GM10248 (cell line): Measurements from ENCODE around the gene ELL3.

ENCODE experiments used
- CTCF ChIA-PET: fragments of 300-600 bp; sonication (Branson Sonifier 250); formaldehyde crosslinking; extraction: SDS; loops from one replicate; lab custom pipeline; 2021; ENCODE audit warnings: antibody characterized with exemption; lab: Yijun Ruan, JAX
- POLR2A ChIA-PET: fragments of 350-650 bp; sonication (Branson Sonifier 250); formaldehyde crosslinking; extraction: SDS; loops from one replicate; lab custom pipeline; 2020; ENCODE audit warnings: antibody characterized with exemption; lab: Yijun Ruan, JAX
- DNase-seq: peaks from one replicate; pipeline ENCODE4 v3.0.0; 2012; ENCODE audit errors: extremely low spot score
- TF ChIP-seq, protein P1 (sequence below): IDR thresholded peaks from 2 replicates; pipeline ENCODE4 v1.5.1; 2012; ENCODE audit warnings: mild to moderate bottlenecking, low read depth; ENCODE audit errors: extremely low read depth, missing control alignments, control extremely low read depth

The ELL3 gene

DNA sequence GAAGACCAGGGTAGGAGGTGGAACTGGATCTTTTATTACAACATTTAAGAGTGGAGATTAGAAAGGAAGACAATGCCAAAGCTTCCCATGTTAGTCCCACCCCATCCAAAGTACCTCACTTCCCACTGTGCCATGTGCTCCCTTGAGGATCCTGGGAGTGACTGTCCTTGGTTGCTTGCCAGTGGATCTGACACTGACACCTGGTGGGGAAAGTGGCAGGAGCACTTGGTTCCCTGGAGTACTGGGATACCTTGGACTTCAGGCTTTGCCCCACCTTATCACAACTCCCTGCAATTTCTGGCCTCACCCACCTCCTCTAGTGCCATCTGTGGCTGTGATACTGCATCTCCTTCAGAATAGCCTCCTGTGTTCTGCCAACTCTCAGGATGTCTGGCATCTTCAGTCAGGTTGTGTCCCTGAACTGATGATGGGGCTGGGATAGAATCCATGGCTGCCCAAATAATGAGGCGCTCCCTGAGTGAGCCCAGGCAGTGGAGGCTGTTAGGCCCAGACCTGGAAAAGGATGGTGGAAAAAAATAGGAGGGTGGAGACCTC lies 1.3 kb downstream of the ELL3 start:
- ChIA-PET CTCF (interaction anchor here (1.0 to 3.5 kb wide), 4 partner anchors 10 to 268 kb away, joined by 3 to 59 read pairs (median 12); partner anchors contain the start of gene SERF2), POLR2A (interaction anchor here (0.7 to 2.2 kb wide), 4 partner anchors 11 to 327 kb away, joined by 3 to 15 read pairs (median 4); partner anchors contain the start of genes HYPK and SERINC4)
- no peak for DNase-seq
- TF ChIP-seq, protein P1, sequence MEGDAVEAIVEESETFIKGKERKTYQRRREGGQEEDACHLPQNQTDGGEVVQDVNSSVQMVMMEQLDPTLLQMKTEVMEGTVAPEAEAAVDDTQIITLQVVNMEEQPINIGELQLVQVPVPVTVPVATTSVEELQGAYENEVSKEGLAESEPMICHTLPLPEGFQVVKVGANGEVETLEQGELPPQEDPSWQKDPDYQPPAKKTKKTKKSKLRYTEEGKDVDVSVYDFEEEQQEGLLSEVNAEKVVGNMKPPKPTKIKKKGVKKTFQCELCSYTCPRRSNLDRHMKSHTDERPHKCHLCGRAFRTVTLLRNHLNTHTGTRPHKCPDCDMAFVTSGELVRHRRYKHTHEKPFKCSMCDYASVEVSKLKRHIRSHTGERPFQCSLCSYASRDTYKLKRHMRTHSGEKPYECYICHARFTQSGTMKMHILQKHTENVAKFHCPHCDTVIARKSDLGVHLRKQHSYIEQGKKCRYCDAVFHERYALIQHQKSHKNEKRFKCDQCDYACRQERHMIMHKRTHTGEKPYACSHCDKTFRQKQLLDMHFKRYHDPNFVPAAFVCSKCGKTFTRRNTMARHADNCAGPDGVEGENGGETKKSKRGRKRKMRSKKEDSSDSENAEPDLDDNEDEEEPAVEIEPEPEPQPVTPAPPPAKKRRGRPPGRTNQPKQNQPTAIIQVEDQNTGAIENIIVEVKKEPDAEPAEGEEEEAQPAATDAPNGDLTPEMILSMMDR, result peak; percentile 15

DNA sequence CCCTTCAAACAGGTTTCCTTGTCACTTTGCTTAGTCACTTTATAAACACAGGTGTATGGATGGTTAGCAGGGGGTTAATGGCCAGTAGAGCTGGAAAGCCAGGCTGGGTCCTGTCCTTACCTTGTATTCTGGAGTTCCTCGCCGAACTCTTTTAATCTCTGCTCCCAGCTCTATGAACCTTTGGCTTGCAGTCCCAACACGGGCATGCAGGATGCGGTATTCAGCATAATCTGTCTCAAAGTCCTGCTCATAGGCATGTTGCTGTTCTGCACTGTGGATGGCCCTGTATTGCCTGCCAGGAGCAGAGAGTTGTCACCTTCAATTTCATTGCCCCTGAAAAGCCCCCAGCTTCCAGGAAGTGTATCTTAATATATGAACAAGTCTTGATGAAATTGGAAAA lies 2.7 kb downstream of the ELL3 start:
- no peak for DNase-seq
- ChIA-PET POLR2A (interaction anchor here (0.9 kb wide), 1 partner anchor 24 kb away, joined by 5 read pairs; no protein-coding TSS in a partner anchor), CTCF (interaction anchor here (0.9 to 1.4 kb wide), 2 partner anchors 9 to 21 kb away, joined by 4 to 5 read pairs; no protein-coding TSS in a partner anchor)
- TF ChIP-seq, protein P1, result no peak

DNA sequence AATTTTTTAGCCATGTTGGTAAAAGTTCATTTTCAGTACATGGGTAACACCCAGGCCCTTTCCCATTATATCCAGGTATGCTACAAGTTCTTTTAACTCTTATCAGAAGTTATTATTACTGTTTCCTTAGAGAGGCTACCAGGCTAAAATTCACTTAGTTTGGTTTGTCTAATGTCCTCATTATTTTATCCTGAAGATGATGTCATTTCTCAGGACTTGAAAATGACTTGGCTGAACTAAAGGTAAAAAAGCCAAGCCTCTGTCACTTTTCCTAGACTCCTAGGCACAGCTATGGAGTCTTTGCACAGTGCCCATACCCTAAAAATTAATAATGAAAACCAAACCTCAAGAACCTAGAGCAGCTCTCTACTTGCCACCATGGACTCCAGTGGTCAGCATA lies 4.1 kb downstream of the ELL3 start:
- POLR2A ChIA-PET, result interaction anchor here (0.6 kb wide), 1 partner anchor 35 kb away, joined by 3 read pairs; no protein-coding TSS in a partner anchor
- TF ChIP-seq, protein P1, result no peak

DNA sequence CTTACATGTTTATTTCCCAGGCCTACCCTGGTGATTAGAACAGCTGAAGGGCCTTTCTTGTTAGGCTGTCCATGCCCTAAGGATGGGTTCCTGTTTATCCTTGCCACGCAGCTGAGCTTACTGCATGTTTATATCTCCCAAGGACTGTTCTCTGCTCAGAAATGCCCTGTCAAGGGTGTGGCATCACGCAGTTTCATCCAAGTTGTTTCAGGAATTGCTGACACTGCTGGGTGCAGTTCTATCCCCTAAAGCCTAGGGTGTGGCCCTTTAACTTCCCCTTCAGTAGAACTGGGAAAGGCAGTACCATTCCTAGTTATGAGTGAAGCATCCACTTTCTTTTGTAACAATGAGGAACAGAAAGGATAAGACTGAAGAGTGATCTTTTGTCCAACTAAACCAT lies 5.0 kb downstream of the ELL3 start:
- DNase-seq, result no peak
- TF ChIP-seq, protein P1, result no peak
- ChIA-PET POLR2A (interaction anchor here (2.5 kb wide), 1 partner anchor 23 kb away, joined by 7 read pairs; no protein-coding TSS in a partner anchor), CTCF (interaction anchor here (0.9 to 3.2 kb wide), 7 partner anchors 12 to 38 kb away, joined by 3 to 17 read pairs (median 4); partner anchors contain the start of gene SERINC4)

More for the DNA sequence above, 4.1 kb downstream of the ELL3 start:
- DNase-seq, result no peak
- CTCF ChIA-PET, result interaction anchor here (1.1 to 1.6 kb wide), 2 partner anchors 13 to 14 kb away, joined by 3 to 4 read pairs; no protein-coding TSS in a partner anchor

DNA sequence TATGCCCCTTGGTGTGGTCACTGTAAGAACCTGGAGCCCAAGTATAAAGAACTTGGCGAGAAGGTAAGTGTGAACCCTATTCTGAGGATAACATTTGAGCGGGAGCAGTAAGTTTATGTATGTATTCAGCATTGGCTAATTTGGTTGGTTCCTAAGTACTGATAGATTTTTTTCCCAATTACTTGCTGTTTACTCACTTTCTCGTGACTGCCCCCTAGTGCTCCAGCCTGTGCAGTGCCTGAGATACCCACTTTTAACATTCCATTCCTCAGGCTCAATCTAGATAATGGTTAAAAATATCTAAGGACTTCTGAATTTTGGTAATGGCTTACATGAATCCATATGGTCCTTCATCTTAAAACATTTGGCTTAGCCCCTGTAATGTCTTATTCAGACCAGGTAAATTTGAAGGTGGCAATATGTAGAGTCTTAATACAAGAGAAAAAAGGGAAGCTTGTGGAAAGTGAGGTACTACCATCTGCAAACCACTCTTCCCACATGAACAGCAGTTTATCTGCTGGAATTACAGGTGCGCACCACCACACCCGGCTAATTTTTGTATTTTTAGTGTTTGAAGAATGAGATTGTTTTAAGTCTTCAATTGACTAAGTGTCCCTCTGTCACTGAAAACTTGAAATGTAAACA lies 7.1 kb downstream of the ELL3 start:
- TF ChIP-seq, protein P1, result peak; percentile 87
- ChIA-PET CTCF (interaction anchor here (0.6 to 3.2 kb wide), 12 partner anchors 9 to 124 kb away, joined by 3 to 17 read pairs (median 6); partner anchors contain the start of genes HYPK and SERINC4), POLR2A (interaction anchor here (2.5 kb wide), 1 partner anchor 25 kb away, joined by 7 read pairs; no protein-coding TSS in a partner anchor)
- DNase-seq, result peak; percentile 53

DNA sequence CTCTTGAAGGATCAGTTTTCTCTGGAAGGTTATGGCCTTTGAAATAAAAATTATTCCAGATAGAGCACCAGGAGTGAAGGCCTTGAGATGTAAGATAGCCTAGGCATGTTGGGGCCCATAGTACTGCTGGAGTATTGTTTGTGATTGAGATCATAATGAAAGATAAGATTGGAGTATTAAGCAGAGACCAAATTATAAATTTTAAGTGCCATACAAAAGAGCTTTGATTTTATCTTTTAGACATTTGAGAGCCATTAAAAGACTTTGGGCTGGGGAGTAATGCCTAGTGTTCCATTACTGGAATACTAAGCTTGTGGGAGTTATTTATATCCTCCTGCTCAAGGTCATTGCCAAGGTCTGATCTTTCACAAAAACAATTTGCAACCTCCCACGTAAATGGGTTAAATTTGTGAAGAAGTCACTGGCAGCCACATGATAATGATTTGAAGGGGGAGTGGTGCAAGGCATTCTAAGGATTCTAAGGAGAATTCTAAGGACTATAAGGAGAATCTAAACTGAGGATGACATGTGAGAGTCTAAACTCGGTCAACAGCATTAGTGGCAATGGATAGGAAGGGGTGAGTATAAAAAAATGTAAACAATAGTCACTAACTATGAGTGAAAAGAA lies 12.8 kb downstream of the ELL3 start:
- TF ChIP-seq, protein P1, result no peak
- ChIA-PET CTCF (interaction anchor here (1.9 to 3.8 kb wide), 2 partner anchors 9 to 10 kb away, joined by 5 to 22 read pairs; no protein-coding TSS in a partner anchor), POLR2A (interaction anchor here (0.6 kb wide), 1 partner anchor 38 kb away, joined by 3 read pairs; no protein-coding TSS in a partner anchor)
- no peak for DNase-seq
